HEK293T (cell line): ENCODE results near the gene GUCY1A1.

ENCODE experiments used
- CTBP1 ChIP-seq: fragments of 450-650 bp; IDR thresholded peaks from 2 replicates; pipeline ENCODE4 v1.6.1; 2016; ENCODE audit warnings: borderline replicate concordance
- ELF4 ChIP-seq: fragments of 450-650 bp; IDR thresholded peaks from 2 replicates; pipeline ENCODE4 v1.6.1; 2017; ENCODE audit warnings: antibody characterized with exemption
- FOXK2 ChIP-seq: fragments of 450-650 bp; IDR thresholded peaks from 2 replicates; pipeline ENCODE4 v1.6.1; 2016; ENCODE audit warnings: mild to moderate bottlenecking
- HDGF ChIP-seq: fragments of 450-650 bp; IDR thresholded peaks from 2 replicates; pipeline ENCODE4 v1.6.1; 2017; ENCODE audit warnings: antibody characterized with exemption, borderline replicate concordance
- SUZ12 ChIP-seq: fragments of 450-650 bp; IDR thresholded peaks from 2 replicates; pipeline ENCODE4 v1.6.1; 2016; ENCODE audit warnings: mild to moderate bottlenecking
- ZNF384 ChIP-seq: fragments of 450-650 bp; IDR thresholded peaks from 2 replicates; pipeline ENCODE4 v1.6.1; 2016

DNA sequence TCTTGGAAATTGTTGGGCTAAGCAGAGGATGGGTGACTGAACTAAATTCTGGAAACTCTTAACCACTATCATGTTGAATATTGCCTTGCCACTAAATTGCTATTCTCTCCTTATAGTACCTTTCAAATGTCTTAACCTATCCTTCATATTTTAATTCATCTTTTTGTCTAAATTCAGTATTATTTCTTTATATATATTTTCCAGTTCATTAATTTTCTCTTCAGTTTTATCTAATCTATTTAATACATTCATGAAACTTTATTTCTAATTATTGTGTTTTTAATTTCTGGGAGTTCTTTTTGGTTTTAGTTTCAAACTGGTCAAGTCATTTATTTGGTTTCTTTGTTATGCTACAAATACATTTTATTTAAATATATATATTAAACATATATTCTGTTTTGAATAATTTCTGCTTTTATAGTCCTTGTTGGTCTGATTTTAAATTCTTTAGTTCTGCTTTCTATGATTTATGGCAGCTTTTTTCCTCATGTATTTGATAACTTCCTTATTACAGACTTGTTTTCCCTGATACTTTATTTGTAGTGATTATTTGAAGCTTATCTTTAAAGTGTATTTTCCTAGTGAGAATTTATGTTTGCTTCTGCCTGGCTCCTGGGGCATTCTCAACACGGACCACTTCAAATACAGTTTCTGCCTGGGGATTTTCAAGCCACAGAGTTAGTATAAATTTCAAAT lies 8.5 kb upstream of the GUCY1A1 start:
- no peak for TF ChIP-seq FOXK2
- no peak for TF ChIP-seq SUZ12
- TF ChIP-seq ZNF384, result no peak
- TF ChIP-seq ELF4, result no peak
- no peak for TF ChIP-seq HDGF
- TF ChIP-seq CTBP1, result no peak
